ENCODE data around the gene TEKT5.

The TEKT5 gene

DNA sequence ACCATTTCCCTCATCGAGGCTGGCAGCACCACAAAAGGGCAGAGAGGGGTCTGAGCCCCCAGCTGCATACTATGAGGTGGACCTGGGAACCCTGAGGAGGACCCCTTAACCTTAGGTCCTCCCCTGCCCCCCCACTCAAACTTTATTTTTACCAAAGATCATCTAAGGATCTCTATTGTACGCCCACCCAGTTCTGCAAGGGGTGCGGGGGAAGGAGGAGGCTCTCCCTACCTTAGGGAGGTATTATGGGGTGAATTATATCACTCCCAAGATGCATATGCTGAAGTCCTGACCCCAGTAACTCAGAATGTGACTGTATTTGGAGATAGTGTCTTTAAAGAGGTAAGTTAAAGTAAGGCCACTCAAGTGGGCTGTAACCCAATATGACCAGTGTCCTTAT lies 87.6 kb downstream of the TEKT5 start:
- no peak for DNase-seq

DNA sequence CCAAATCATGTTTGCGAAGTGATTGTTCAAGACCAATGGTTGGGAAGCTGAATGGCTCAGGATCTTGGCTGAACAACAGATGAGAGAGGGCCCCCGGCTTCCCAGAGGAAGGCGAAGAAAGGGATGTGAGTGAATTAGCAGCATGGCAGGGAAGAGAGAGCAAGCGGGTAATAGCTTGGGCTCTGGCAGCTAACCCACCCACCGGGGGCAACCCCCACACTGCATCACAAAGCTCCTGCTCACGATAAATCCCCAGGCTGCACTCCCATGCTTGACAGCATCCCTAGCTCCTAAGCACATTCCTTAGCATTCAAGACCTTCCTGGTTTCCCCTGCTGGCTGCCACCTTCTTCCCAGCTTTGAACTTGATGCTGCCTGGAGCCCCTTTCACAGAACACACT lies 88.1 kb downstream of the TEKT5 start:
- no peak for DNase-seq

DNA sequence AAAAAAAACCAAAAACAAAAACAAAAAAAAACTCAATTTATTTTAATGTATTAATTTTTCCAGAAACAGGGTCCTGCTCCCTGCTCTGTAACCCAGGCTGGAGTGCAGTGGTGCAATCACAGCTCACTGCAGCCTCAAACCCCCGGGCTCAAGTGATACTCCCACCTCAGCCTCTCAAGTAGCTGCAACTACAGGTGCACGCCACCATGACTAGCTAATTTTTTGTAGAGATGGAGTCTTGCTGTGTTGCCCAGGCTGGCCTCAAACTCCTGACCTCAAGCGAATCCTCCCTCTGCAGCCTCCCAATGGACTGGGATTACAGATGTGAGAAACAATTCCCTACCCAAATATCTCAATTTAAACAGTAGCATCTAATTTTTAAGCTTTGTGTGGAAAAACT lies 89.1 kb downstream of the TEKT5 start:
- no peak for DNase-seq

DNA sequence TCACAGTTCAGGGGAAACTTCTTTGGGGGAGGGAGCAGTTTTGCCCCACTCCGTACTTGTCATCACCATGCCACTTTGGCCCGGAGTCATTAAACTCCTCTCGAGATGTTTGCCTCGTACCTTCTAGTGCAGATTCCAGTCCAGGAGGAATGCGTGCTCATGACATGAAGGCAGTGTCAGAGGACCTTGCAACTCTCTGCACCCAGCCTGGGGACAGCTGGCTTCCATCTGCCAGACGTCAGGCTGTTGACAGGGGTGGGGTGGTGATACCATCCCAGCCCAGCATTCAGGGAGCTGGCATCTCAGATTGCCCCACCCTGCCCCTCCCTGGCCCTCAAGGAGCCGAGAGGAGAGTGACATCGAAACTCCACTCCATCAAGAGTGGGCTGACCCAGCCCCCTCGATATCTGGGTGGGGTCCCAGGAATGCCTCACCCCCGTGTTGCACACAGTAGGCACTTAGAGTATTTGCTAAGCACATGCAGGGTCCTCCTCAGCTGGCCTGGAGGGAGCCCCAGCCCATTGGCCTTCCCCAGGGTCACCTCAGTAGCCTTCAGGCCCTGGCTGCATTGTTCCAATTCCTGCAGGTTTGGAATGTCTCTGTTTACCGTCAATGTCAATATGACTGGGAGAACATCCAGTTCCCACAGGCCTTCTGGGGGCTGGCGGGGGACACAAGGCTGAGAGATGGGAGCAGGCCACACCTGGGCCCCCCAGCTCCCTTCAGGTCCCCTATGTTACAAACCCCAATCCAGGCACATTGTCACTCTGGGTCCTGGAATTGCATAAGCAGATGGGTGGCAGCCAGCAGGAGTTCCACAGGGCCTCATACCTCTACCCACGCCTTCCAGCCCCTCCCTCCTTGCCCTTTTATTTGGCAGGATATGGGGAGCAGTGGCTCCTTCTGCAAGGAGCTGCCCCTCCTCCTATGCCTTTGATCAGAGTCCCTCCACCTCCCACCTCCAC lies 93.0 kb downstream of the TEKT5 start:
- DNase-seq, result no peak

DNA sequence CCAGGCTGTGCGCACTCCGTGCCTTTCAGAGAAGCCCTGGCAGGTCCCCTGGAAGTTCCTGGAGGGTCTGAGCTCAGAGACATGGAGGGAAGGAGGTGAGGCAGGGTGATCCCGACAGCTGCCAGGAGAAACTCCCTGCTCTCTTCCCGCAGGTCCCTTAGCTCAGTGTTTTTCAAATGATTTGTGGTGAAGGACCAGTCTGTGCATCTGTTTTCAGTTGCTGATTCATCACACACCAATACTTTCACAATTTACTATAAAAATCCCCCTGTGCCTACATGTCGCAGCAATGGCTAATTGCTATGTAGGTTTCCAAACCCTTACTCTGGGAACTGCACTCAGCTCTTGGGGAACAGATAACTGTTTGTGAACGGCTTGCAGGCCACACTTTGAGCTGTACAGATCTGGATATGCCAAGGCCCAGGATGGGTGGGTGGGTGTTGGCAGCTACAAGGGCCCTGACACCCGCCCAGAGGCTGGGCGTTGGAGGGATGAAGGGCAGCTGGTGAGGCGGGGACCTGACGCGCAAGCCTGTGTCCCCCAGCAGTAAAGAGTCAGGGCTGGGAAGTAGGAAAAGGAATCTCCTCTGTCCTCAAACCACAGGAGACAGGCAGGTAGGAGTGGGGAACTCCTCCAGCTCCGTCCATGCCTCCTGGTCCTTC lies 93.8 kb downstream of the TEKT5 start:
- no peak for DNase-seq

DNA sequence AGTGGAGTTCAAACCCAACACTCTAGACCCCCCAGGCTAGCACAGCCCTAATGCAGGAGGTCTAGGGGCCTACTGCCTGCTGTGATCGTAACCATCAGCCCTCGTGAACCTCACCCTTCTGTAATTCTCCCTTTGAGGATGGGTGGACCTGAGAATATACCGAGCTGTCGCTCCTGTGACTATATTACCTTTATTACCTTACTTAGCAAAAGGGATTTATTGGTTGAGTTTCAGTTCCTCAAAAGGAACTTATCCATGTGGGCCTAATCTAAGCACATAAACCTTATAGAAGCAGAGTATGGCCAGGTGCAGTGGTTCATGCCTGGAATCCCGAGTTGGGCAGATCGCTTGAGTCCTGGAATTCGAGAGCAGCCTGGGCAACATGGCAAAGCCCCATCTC lies 95.1 kb downstream of the TEKT5 start:
- no peak for DNase-seq

DNA sequence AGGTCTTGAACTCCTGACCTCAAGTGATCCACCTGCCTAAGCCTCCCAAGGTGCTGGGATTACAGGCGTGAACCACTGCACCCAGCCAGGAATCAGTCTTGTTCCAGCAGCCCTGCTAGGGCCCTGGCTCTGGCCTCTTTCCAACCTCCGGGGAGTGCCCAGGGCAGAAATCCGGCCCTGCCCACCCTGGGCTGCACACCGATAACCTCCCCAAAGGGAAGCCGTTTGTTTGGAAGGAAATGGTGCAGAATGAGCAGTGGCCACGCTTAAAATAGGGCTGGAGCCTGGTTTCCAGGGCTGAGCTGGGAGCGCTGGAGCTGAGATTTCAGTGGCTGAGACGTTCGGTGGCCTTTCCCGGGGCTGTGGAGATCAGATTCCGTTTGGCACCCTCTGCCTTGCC lies 96.6 kb downstream of the TEKT5 start:
- DNase-seq, result no peak

DNA sequence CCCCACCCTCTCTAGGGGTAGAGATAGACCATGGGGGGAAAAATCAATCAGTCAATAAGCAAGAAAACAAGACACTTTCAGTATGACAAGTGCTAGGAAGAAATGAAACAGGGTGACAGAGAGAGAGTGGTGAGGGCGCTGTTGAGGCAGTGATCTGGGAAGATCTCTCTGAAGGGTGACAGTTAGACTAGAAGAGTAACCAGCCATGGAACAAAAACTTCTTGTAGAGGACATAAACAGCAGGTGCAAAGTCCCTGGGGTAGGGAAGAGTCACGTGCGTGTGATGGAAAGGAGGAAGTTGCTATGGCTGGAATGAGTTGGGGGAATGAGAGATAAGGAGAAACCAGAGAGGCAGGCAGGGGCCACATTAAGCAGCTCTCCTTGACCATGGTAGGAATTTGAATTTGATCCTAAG lies 97.5 kb downstream of the TEKT5 start:
- DNase-seq, result no peak

DNA sequence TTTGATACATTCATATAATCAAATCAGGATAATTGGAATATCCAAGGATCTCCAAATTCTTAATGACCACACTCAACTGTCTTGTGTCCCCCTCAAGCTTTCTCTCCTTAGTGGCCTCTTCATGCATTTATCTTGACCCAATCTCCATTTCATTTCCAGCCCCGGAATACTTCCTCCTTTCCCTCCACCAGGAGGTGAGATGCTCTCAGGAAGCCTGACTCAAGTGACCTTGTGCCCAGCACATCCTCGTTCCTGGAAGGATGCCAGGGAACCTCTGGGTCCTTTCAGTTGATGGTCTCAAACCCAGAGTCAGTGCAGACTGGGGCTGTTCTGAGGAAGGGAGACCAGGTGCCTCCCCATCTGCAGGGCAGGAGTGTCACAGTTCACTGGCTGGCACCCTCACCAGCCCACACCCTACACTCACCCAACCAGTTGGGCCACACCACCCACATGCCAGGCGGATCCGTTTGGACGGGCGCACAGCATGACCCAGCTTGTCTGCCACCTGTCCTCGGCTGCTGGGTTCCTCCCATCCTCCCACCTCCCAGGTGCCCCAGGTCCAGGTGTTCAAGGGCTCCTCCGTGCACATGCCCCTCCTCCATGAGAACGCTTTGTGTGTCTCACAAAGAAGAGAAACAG lies 100.3 kb downstream of the TEKT5 start:
- DNase-seq, result no peak

DNA sequence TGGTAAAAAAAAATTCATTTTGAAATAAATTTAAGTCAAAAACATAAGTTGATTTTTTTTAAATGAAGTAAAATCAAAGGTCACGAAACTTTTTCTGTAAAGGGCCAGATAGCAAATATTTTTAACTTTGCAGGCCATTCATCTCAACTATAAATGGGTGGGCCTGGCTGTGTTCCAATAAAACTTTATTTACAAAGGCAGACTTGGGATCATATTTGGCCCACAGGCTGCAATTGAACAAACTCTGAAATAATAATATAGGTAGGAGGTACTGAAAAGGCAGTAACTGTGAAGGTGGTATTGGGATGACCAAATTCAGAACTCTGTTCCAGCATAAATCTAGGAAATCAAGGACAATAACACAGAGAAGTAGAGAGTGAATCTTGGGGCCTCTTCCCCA lies 102.1 kb downstream of the TEKT5 start:
- no peak for DNase-seq

DNA sequence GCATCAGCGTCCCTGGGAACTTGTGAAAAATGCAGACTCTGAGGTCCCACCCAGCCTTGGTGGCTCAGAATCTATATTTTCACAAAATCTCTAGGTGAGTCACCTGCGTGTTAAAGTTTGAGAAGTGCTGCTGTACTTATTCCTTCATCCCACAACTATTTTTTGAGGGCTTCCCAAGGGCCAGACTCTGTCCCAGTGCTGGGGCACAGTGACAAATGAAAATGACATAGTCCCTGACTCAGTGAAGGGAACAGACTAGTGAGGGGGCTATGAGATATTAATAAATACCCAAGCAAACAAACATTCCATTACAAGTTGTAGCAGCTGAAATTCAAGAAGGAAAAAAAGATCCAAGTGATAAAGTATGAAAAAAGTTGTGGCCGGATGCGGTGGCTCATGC lies 104.4 kb downstream of the TEKT5 start:
- no peak for DNase-seq

DNA sequence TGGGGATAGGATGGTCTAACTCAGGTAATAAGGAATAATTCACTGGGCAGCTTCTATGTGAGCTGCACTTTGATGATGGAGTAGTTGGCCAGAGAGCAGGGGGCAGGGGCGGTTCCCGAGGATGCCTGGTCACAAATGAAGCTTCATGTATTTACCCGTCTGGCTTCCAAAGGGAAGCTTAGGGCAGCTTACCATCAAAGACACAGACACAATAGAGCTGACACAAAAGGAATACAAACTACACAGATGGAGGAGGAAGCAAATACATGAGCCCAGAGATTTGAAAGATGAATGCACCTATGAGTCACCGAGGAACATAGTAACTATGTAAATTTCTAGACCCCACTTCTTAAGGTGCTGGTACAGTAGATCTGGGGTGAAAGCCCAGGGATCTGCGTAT lies 105.6 kb downstream of the TEKT5 start:
- DNase-seq, result no peak

DNA sequence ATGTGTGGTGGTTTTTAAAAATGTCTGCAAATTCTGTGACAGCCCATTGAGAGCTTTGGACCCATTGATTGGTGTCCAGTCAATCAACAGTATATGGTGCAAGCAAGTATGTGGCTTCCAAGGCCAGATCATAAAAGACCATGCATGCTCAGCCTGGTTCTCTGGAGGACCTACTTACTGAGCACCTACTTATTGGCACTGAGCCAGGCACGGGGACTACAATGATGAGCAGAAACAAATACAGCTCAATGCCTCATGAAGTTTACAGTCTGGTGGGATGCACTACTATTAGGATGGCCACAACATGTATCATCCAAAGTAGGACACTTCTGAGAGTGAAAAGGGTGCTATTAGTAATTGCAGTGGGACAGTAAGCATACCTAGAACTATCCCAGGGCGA lies 107.1 kb downstream of the TEKT5 start:
- no peak for DNase-seq

DNA sequence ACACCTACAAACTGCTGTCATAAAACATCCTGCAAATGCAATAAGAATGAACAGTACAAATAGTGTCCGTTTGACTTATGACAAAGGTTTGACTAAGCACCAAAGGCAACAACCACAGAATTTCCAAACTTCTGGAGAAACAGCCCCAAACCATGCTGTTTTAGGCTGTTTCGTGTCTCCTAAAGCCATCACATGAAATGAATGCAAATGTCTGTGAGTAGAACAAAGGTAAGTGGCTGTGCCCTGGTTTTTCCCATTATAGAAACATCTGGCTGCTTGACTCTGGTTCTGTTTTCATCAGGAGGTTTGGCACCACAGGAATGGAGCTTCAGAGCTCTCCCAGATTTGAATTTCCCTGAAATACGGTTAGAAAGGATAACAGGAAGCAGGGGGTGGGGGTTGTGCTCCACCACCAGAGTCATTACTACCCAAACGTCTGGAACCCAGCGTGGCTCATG lies 109.7 kb downstream of the TEKT5 start:
- no peak for DNase-seq

DNA sequence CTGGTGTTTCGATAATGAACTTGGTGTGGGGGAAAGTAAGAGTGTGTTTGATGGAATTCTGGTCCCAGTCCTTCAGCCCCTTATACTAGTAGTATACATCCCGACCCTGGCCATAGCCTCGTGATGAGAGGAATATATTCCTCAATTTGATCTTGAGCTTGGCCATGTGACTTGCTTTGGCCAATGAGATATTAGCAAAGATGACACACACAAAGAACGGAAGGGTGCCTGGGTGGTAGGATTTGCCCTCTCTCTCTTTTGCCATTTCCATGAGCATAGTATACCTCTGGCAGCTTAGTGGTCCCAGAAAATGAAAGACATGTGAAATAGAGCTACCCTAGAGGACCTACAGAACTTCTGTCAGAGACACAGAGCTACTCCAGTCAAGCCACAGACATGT lies 111.5 kb downstream of the TEKT5 start:
- DNase-seq, result no peak

DNA sequence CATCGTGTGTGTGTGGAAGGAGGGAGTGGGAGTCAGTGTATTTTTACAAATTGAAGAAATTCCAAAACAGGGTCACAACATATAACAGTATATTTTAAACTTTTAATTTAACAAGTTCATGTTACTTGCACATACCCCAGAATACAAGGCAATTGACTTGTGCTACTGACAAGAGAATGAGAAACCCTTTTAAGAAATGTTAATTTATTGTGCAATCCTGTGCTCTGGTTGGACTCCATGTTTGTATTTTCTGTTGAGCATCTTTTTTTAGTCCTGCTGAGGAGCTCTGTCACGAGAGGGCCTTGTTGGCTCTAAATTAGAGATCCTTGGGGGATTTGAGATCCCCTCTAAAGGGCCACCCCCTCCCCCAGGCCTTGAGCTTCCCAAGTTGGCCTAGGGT lies 113.2 kb downstream of the TEKT5 start:
- DNase-seq, result no peak

DNA sequence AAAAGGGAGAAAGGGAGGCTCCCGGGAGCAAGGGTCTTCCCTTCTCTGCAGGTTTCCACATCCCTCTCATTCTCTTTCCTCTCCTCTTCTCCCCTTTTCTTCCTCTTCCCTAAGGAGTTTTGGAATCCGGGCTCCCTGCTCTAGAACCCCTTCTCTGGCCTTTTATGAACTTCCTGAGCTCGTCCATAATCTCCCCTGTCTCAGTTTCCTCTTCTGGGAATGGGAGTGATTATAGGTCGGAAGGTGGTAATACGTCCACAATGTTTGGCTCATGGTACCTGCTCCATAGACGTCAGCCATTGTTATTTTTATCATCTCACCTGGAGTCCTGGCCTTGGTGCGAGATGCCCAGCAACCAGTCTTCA lies 113.9 kb downstream of the TEKT5 start:
- no peak for DNase-seq

DNA sequence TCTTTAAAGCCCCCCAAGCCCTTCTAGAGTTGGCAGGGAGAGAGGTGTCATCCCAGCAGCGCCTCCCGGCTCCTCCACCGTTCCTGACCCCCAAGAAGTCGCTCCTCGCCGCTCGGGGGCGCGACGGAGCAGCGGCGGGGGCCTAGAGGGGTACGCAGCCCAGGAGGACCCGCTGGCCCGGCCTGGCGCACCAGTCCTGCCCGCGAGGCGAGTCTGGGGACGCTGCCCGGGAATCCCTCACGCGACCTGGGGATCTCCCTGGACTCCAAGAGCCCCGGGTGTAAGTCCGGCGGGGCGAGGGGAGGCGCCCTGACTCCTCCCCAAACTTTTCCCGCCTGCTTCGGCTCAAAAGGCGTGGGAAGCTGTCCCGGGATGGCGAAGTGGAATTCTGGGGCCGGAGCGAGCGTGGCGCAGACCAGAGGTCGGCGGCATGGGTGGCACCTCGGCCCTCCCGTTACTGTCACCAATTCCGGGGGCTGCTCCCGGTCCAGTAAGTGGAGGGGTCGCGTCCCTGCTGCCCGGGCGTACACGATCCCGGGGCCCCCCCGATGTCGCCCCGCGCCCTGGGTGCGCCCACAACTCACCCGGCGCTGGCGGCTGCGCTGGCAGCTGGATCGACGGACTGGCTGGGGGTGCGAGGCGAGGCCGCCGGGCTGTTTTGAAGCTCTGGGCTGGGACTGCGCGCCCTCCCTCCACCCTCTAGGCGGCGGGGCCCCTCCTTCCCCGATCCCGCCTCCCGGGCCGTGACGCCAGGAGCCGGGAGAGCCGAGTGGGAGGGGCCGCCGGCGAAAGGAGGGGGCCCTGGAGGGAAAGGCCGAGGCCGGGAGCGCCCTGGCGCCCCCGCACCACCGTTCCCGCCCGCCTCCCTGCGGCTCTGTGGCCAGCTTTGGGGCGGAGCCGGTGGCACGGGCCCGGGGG lies 114.5 kb downstream of the TEKT5 start, which contains the start of gene EMP2:
Gene EMP2 (minus strand): TSS at position 634 of the 918 bp plus-strand sequence. CDS start 32,981 bp downstream, outside the sequence.
- no peak for DNase-seq

DNA sequence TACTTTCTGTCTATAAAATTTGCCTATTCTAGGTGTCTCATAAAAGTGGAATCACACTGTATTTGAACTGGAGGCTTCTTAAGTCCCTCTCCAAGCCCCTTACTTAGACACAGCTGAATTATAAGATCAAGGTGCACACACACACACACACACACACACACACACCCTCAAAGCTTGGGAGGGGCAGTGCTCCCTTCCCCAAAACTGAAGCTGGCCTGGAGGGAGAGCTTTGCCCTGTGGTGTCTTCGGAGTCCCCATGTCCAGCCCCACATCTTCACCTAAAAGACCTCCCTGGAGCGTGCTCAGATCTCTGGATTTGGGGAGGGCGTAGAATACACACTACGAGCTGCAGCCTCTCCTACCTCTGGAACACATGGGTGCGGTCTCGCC lies 115.2 kb downstream of the TEKT5 start:
- no peak for DNase-seq

DNA sequence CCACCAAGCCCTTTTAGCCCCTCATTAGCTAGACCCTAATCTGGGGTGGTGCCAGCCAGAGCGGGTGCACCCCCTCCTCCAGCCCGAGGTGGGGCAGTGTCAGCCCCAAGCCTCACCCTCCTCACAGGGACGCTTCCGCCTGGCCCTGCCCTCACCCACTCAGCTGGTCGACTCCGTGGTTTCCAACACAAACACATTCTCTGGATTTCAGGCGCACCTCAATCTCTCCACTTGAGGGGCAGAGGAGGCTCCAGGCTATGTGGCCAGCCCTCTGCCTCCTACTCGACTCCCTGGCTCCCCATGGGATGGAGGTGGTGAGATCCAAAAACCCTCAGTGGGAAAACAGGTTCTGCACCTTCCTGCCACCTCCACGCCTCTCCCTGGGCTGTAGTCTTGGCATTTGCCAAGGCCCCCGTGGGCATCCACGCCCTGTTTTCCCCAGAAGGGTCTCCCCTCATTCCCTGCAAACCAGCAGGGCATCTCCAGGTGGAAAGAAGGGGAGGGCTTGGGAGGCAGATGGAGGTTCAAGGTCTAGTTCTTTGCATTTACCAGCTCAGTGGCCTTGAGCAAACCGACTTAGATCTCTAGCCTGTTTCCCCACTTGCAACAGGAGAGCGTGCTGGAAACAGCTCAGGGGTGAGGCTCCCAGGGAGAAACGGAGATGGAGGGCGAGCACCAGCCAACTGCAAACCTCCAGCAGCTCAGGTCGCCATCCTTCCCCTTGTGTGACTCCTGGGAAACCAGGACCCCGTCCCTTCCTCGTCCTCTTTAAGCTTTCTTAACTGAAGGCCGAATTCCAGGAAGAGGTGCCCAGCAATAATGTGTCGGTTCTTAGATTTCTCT lies 116.0 kb downstream of the TEKT5 start:
- DNase-seq, result no peak
